Epithelial cell of proximal tubule (primary cell): ENCODE data around the gene MEOX1. TPM values are rescaled to one million over a fixed set of nuclear protein-coding genes. Genes with fewer than 3 reads are reported as not detected.
A peak's percentile ranks its signal among the peaks of the same experiment; 100 is the strongest.

Source experiments
- DNase-seq: peaks from one replicate; pipeline ENCODE4 v3.0.0-alpha.2; 2011; ENCODE audit warnings: low read depth
- H3K4me3 ChIP-seq: 2 replicates; pipeline ENCODE4 v1.5.1; 2011; ENCODE audit warnings: low read depth, mild to moderate bottlenecking, low read length
- CTCF ChIP-seq: conservative IDR thresholded peaks from 2 replicates; pipeline ENCODE4 v1.5.1; 2012; ENCODE audit warnings: low read depth, mild to moderate bottlenecking, low read length
- total RNA-seq: library from RNA; depleted of rRNA; stranded (reverse); fragments of >200 nt; gene quantifications from 2 replicates; pipeline ENCODE4 v1.2.3, GENCODE V29; 2015

MEOX1 gene
- total RNA-seq, 1 donor from 2014 or later, result not detected

- TF ChIP-seq CTCF, result no peak
- DNase-seq, result no peak
- H3K4me3 ChIP-seq, result no peak overlapping the region
Measured at GRCh38 chr17:43680461-43680860, 18.7 kb upstream of the MEOX1 start.

GRCh38 chr17:43679911-43680310, 18.2 kb upstream of the MEOX1 start:
- no peak overlapping the region for H3K4me3 ChIP-seq
- TF ChIP-seq CTCF, result no peak
- no peak for DNase-seq

GRCh38 chr17:43679401-43679800, 17.7 kb upstream of the MEOX1 start:
- TF ChIP-seq CTCF, result no peak
- no peak for DNase-seq
- H3K4me3 ChIP-seq, result no peak overlapping the region

GRCh38 chr17:43676471-43676870, 14.7 kb upstream of the MEOX1 start:
- no peak for DNase-seq
- no peak for TF ChIP-seq CTCF
- H3K4me3 ChIP-seq, result no peak overlapping the region

- DNase-seq, result no peak
- no peak overlapping the region for H3K4me3 ChIP-seq
- no peak for TF ChIP-seq CTCF
Measured at GRCh38 chr17:43674394-43674793, 12.7 kb upstream of the MEOX1 start.

GRCh38 chr17:43673516-43674323, 12.0 kb upstream of the MEOX1 start:
- TF ChIP-seq CTCF, result peak; percentile 94
- H3K4me3 ChIP-seq, result no peak overlapping the region
- no peak for DNase-seq
